Activated T-helper 1 cell treated with Interleukin-2 at 50 U/mL for 16 hours (primary cell): ENCODE results near the gene SGSM1.
"Not testable (repeated sequence)": the region's sequence is repeated elsewhere in the genome, so short reads cannot be mapped to it uniquely, and the experiment has no call there.

Experiments used
- DNase-seq: peaks from one replicate; pipeline ENCODE4 v3.0.0-alpha.2; 2020; ENCODE audit warnings: low read depth

SGSM1 gene

GRCh38 chr22:24836282-24836681 lies 30.3 kb downstream of the SGSM1 start:
- no peak for DNase-seq

- DNase-seq, result not testable (repeated sequence)
These were observed 31.5 kb downstream of the SGSM1 start for GRCh38 chr22:24837517-24837916.

GRCh38 chr22:24841261-24841660 lies 35.2 kb downstream of the SGSM1 start:
- DNase-seq, result no peak

GRCh38 chr22:24843048-24843447 lies 37.0 kb downstream of the SGSM1 start:
- DNase-seq, result no peak

GRCh38 chr22:24845041-24845898 lies 39.3 kb downstream of the SGSM1 start:
- no peak for DNase-seq

GRCh38 chr22:24847490-24847889 lies 41.5 kb downstream of the SGSM1 start:
- no peak for DNase-seq

GRCh38 chr22:24848559-24849168 lies 42.7 kb downstream of the SGSM1 start:
- DNase-seq, result no peak

- no peak for DNase-seq
These were observed 49.8 kb downstream of the SGSM1 start for GRCh38 chr22:24855794-24856193.

- DNase-seq, result no peak
These were observed 51.6 kb downstream of the SGSM1 start for GRCh38 chr22:24857576-24857975.

GRCh38 chr22:24859587-24859986 lies 53.6 kb downstream of the SGSM1 start:
- no peak for DNase-seq

- no peak for DNase-seq
These were observed 59.5 kb downstream of the SGSM1 start for GRCh38 chr22:24865508-24865907.

GRCh38 chr22:24867323-24868022 lies 61.5 kb downstream of the SGSM1 start:
- DNase-seq, result no peak

- no peak for DNase-seq
These were observed 63.0 kb downstream of the SGSM1 start for GRCh38 chr22:24868979-24869378.

GRCh38 chr22:24871611-24872205 lies 65.7 kb downstream of the SGSM1 start:
- DNase-seq, result no peak

- no peak for DNase-seq
These were observed 67.2 kb downstream of the SGSM1 start for GRCh38 chr22:24873226-24873625.

- DNase-seq, result no peak
These were observed 70.0 kb downstream of the SGSM1 start for GRCh38 chr22:24875862-24876506.

- DNase-seq, result no peak
These were observed 70.7 kb downstream of the SGSM1 start for GRCh38 chr22:24876700-24877099.

GRCh38 chr22:24878969-24879368 lies 73.0 kb downstream of the SGSM1 start:
- no peak for DNase-seq

- no peak for DNase-seq
These were observed 77.4 kb downstream of the SGSM1 start for GRCh38 chr22:24883432-24883831.

GRCh38 chr22:24887260-24887659 lies 81.2 kb downstream of the SGSM1 start:
- DNase-seq, result no peak

GRCh38 chr22:24893341-24894070 lies 87.5 kb downstream of the SGSM1 start:
- DNase-seq, result no peak
